HG02943 (cell line): ENCODE data around the gene MYCN.
"Not testable (repeated sequence)": the region's sequence is repeated elsewhere in the genome, so short reads cannot be mapped to it uniquely, and the experiment has no call there.

Experiments used
- ATAC-seq: cut with Tn5 transposase; IDR thresholded peaks from one replicate; pipeline ENCODE4 v1.9.1; 2021; ENCODE audit warnings: mild to moderate bottlenecking, low read depth, moderate library complexity; ENCODE audit not compliant: unreplicated experiment

The MYCN gene

GRCh38 chr2:15907461-15908324 lies 32.7 kb upstream of the MYCN start:
- no peak for ATAC-seq

- ATAC-seq = no peak
Measured at GRCh38 chr2:15908371-15908770, 32.0 kb upstream of the MYCN start.

DNA sequence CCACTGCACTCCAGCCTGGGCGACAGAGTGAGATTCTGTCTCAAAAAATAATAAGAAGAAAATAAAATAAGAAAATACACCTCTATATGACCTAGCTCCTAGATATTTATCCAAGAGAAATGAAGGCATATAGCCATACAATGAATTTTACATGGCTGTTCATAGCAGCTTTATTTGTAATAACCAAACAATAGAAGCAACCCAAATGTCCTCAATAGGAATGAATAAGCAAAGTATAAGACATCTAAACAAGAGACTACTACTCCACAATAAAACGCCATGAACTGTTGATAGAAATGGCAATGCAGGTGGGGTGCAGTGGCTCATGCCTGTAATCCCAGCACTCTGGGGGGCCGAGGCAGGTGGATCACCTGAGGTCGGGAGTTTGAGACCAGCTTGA lies 31.2 kb upstream of the MYCN start:
- ATAC-seq = no peak

DNA sequence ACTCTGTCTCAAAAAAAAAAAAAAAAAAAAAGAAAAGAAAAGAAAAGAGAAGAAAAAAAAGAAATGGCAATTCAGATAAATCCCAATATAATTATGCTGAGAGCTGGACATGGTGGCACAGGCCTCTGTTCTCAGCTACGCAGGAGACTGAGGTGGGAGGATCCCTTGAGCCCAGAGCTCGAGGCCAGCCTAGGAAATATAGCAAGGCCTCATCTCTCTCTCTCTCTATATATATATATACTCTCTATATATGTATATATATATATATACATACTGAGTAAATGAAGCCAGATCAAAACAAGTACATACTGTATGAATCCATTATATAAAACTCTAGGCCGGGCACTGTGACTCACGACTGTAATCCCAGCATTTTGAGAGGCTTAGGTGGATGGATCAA lies 30.6 kb upstream of the MYCN start:
- ATAC-seq = no peak

DNA sequence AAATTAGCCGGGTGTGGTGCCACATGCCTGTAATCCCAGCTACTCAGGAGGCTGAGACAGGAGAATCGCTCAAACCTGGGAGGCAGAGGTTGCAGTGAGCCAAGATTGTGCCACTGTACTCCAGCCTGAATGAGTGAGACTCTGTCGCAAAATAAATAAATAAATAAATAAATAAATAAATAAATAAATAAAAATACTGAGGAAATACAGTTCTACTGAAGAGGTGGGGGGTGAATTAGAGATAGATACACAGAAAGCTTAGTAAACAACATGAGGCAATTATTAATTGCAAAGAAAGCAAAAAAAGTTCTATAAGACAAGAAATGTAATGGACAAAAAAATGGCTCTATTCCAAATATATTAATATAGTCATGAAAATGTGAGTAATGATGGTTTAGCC lies 29.1 kb upstream of the MYCN start:
- ATAC-seq = not testable (repeated sequence)

DNA sequence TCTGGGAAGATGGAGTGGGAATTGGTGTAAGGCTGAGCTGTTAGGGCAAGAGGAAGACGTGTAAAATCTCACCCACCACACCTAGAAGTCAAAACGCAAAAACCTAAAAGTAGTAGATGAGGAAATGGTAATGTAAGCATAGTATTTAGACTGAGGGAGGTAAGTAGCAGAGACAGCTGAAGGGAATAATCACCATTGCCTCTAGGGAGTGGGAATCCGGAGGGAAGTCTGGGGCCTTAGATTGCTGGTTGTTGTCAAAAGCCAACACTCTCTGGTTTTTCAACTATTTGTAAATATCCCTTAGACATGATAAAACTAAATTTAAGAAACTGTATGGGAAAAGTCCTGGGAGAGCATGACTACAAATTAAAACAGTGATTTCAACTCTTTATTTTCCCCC lies 28.7 kb upstream of the MYCN start:
- ATAC-seq = no peak

DNA sequence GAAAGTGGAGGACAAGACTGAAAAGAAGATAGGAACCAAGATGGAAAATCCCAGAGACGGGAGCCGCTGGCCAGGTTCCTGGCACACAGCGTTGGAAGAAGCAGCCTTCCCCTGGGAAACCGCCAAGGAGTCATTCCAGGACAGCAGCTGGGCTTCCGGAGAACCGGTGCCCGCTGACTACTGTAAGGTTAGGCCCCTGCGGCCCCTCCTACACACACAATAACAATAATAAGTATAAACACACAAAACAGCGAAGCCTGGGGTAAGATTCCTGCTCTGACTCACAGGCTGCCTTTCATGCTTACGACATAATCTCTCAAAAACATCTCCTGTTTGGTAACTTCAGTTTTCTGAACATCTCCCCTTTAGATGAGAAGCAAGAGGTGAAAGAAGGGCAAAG lies 28.1 kb upstream of the MYCN start:
- no peak for ATAC-seq

- ATAC-seq = no peak
Measured at GRCh38 chr2:15913146-15913545, 27.2 kb upstream of the MYCN start.

DNA sequence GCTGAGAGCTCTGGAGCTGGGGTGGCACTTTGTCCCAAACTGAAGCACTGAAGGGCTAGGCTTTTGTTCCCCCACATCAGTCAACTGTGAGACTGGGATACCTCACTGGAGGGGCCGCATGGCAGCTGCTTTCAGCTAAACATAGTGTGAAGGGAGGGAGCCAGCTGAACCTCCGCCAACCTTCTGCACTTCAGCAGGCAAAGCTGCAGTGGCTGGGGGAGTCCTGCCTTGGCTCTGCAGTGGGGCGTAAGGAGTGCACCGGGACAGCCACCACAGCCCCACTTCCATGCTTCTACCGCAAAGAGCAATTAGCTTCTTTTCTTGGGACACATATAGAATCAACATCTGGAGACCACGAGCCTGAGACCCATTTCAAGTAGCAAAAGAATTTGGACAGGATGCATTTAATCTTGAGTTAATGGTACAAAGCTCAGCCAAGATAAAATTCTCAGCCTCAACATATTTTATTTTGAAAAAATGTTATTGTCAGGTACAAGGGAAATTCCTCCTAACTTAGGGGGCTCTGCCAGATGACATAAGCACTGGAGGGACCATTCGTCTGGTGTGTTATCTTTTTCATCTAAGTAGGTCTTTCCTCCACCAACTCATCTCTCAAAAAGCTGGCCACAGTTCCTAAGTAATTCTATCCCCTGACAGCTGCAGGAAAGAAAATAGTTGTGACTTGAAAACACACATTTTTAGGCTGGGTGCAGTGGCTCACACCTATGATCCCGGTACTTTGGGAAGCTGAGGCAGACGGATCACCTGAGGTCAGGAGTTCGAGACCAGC lies 25.6 kb upstream of the MYCN start:
- ATAC-seq = no peak

DNA sequence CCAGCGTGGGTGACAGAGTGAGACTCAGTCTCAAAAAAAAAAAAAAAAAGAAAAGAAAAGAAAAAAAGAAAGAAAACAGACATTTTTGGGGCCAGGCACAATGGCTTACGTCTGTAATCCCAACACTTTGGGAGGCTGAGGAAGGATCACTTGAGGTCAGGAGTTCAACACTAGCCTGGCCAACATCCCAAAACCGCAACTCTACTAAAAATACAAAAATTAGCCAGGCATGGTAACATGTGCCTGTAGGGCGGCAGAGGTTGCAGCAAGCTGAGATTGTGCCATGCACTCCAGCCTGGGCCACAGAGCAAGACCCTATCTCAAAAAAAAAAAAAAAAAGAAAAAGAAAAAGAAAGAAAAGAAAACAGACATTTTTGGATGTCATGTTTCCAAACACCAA lies 24.8 kb upstream of the MYCN start:
- ATAC-seq = not testable (repeated sequence)

DNA sequence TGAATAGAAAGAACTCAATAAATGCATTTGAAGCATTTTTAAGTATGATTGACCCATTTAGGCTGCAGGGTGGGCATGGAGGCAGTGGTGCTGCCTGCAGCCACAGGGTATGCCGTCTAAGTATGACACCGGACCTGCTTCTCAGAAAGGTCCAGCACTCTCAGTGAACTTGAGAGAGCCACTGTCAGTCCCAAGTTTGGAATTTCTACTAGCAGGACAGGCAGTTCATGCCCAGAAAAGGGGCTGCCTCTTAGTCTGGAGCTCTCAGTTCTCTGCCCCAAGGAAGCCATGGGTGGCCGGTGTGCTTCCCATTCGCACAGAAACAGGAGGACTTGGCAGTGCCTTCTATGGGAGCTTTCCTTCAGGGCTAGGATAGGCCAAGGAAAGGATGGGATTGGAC lies 24.0 kb upstream of the MYCN start:
- no peak for ATAC-seq

- ATAC-seq = no peak
Measured at GRCh38 chr2:15918761-15919356, 21.5 kb upstream of the MYCN start.

DNA sequence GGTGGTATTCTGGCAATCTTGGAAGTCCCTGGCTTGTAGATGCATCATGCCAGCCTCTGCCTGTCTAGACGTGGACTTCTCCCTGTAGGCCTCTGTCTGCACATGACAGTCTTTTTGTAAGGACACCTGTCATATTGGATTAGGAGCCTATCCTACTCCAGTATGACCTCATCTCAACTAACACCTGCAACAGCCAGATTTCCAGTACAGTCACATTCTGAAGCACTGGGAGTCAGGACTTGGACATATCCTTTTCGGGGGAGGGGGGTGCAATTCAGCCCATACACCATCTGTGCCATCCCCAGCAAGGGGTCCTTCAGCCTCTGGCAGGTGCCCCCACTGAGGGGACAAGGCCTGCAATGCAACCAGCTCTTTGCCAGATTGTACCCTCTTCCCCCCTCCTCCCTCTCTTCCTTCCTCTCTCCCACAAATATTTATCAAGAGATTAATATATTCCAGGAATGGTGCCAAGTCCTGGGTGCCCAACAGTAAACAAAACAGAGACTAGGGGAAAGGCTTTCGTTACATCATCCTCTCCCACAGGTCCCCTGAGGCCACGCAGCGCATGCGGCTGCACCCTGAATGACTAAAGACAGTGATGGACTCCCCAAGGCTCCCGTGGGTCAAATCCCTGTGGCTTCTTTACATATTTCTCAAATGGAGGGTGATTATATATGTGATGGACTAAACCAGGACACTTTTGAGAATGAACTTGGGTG lies 20.5 kb upstream of the MYCN start:
- ATAC-seq = no peak

GRCh38 chr2:15920696-15921095 lies 19.7 kb upstream of the MYCN start:
- ATAC-seq = no peak

GRCh38 chr2:15923597-15923996 lies 16.8 kb upstream of the MYCN start:
- no peak for ATAC-seq

DNA sequence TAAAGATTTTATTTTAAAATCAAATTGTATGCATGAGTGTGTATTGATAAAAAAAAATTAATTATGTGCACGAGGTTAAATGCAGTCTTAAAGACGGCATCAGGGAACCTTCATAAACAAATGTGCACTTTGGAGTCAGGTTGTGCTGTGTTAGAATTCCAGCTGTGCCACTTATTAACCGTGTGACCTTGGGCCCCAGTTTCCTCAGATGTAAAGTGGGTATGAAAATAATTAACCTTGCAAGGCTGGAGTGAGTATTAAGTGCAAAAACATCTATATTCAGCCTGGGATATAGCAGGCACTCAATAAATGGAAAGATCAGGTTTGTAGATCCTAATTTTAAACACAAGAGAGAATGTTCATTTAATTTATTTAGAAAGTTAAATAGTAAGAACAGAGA lies 14.5 kb upstream of the MYCN start:
- ATAC-seq = no peak

DNA sequence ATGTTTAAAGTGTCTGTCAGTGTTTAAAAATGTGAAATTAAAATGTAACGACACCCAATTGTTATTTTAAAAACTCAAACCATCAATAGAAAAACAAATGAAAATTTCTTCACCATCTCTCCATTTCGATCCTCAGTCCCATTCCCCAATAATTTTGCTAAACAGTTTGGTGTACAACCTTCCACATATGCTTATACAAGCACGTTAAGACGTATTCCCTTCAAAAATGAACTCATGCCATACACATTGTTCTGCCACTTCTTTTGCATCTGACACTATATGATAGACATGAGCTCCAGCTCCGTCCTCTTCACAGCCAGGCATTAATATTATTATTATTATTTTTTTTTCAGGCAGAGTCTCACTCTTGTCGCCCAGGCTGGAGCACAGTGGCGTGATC lies 14.1 kb upstream of the MYCN start:
- ATAC-seq = no peak

DNA sequence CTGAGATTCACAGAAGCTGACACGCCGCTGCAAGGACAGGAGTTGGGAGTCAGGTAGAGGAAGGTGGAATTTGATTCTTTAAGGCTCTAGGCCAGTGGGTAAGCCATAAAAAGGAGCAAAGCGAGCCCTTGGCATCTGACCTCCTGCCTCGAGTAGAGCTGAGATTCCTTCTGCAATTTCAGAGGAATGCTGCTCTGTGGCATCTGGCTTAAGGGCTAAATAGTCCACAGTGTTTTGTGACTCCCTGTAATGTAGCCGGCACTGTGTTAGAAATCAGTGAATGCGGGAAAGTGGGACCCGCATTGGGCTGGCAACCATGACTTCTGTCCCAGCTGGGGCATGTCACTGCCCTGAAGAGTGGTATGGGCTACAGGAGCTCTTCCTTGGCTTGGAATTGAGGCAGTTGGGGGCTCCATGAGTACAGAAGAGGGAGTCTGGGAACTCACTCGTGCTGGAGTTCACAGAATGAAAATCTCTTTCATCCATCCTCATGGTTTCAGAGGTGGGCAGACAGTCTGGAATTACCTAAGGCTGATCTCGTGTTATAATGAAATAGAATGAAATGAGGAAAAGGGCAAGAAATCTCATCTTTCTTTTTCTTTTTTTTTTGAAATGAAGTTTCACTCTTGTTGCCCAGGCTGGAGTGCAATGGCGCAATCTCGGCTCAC lies 12.7 kb upstream of the MYCN start:
- ATAC-seq = no peak

- ATAC-seq = not testable (repeated sequence)
Measured at GRCh38 chr2:15929008-15929407, 11.3 kb upstream of the MYCN start.

GRCh38 chr2:15929861-15930260 lies 10.5 kb upstream of the MYCN start:
- no peak for ATAC-seq
